GM23338 (cell line): ENCODE results near the gene GCHFR. TPM values are rescaled to one million over a fixed set of nuclear protein-coding genes. Genes with fewer than 3 reads are reported as not detected.

Experiments
- ATAC-seq: fragments of 200-7000 bp; cut with Tn5 transposase; 3 replicates; pipeline ENCODE4 v1.9.1; 2020
- DNase-seq: peaks from one replicate; pipeline ENCODE4 v3.0.0-alpha.2; 2015; ENCODE audit warnings: low spot score
- H2AFZ ChIP-seq: fragments of 200-600 bp; sonication (generic); 2 replicates; pipeline ENCODE4 v1.8.0; 2016; ENCODE audit warnings: antibody characterized with exemption, mild to moderate bottlenecking, moderate library complexity
- H3F3A ChIP-seq: fragments of 200-600 bp; sonication (generic); replicated peaks from 2 replicates; pipeline ENCODE4 v1.8.0; 2017; ENCODE audit warnings: antibody characterized with exemption, mixed run types, low read depth
- H3K27ac ChIP-seq: fragments of 200-600 bp; sonication (generic); 2 replicates; pipeline ENCODE4 v1.6.1; 2016; ENCODE audit warnings: low read depth
- H3K27me3 ChIP-seq: fragments of 200-600 bp; sonication (generic); 2 replicates; pipeline ENCODE4 v1.8.0; 2016; ENCODE audit warnings: mild to moderate bottlenecking, mixed run types, moderate library complexity; ENCODE audit not compliant: insufficient read depth
- H3K36me3 ChIP-seq: fragments of 200-600 bp; sonication (generic); 2 replicates; pipeline ENCODE4 v1.8.0; 2016; ENCODE audit warnings: mild to moderate bottlenecking; ENCODE audit not compliant: insufficient read depth
- H3K4me1 ChIP-seq: fragments of 200-600 bp; sonication (generic); 2 replicates; pipeline ENCODE4 v1.8.0; 2016; ENCODE audit warnings: mild to moderate bottlenecking, moderate library complexity; ENCODE audit not compliant: insufficient read depth
- H3K4me2 ChIP-seq: fragments of 200-600 bp; sonication (generic); 2 replicates; pipeline ENCODE4 v1.7.1; 2017; ENCODE audit warnings: mixed run types
- H3K4me3 ChIP-seq: fragments of 200-600 bp; sonication (generic); 2 replicates; pipeline ENCODE4 v1.6.1; 2016; ENCODE audit warnings: mixed run types
- H3K79me2 ChIP-seq: fragments of 200-600 bp; sonication (generic); replicated peaks from 2 replicates; pipeline ENCODE4 v1.8.0; 2017; ENCODE audit warnings: mild to moderate bottlenecking; ENCODE audit not compliant: insufficient read depth
- H3K9me2 ChIP-seq: fragments of 200-600 bp; sonication (generic); 2 replicates; pipeline ENCODE4 v1.8.0; 2017; ENCODE audit not compliant: insufficient read depth
- H4K20me1 ChIP-seq: fragments of 200-600 bp; sonication (generic); replicated peaks from 2 replicates; pipeline ENCODE4 v1.8.0; 2017; ENCODE audit warnings: mild to moderate bottlenecking; ENCODE audit not compliant: insufficient read depth
- H3K27ac Mint-ChIP-seq: 2 replicates; pipeline ENCODE4 v1.8.0; 2020; ENCODE audit warnings: inconsistent platforms, mild to moderate bottlenecking, moderate library complexity, mixed read lengths
- H3K27me3 Mint-ChIP-seq: 3 replicates; pipeline ENCODE4 v1.8.0; 2022; ENCODE audit warnings: low read depth, mild to moderate bottlenecking, moderate library complexity, mixed read lengths, inconsistent platforms; ENCODE audit not compliant: insufficient read depth, poor library complexity
- H3K36me3 Mint-ChIP-seq: 3 replicates; pipeline ENCODE4 v1.8.0; 2021; ENCODE audit warnings: low read depth, mild to moderate bottlenecking, inconsistent platforms, moderate library complexity, mixed read lengths
- H3K4me1 Mint-ChIP-seq: 3 replicates; pipeline ENCODE4 v1.8.0; 2020; ENCODE audit warnings: mild to moderate bottlenecking, inconsistent platforms, mixed read lengths
- H3K4me3 Mint-ChIP-seq: 3 replicates; pipeline ENCODE4 v1.8.0; 2021; ENCODE audit warnings: moderate library complexity, mild to moderate bottlenecking, inconsistent platforms, mixed read lengths
- H3K9me3 Mint-ChIP-seq: 3 replicates; pipeline ENCODE4 v1.8.0; 2020; ENCODE audit warnings: moderate library complexity, mild to moderate bottlenecking, inconsistent platforms, mixed read lengths
- CREB1 ChIP-seq: fragments of 250-450 bp; sonication (Bioruptor Pico); IDR thresholded peaks from 2 replicates; pipeline ENCODE4 v1.5.0; 2020; ENCODE audit warnings: low read depth, mild to moderate bottlenecking, moderate library complexity
- ETS1 ChIP-seq: IDR thresholded peaks from 2 replicates; pipeline ENCODE4 v1.6.1; 2016; ENCODE audit warnings: antibody characterized with exemption
- EZH2 ChIP-seq: fragments of 200-600 bp; sonication (generic); IDR thresholded peaks from one replicate; pipeline ENCODE4 v1.8.0; 2017; ENCODE audit warnings: antibody characterized with exemption, mild to moderate bottlenecking, low read depth; ENCODE audit not compliant: unreplicated experiment
- EZH2phosphoT487 ChIP-seq: fragments of 200-600 bp; sonication (generic); IDR thresholded peaks from one replicate; pipeline ENCODE4 v1.8.1; 2018; ENCODE audit warnings: antibody characterized with exemption; ENCODE audit not compliant: unreplicated experiment
- JUNB ChIP-seq: IDR thresholded peaks from one replicate; pipeline ENCODE4 v1.6.1; 2016; ENCODE audit warnings: antibody characterized with exemption; ENCODE audit not compliant: unreplicated experiment
- NANOG ChIP-seq: IDR thresholded peaks from 2 replicates; pipeline ENCODE4 v1.6.1; 2016; ENCODE audit warnings: antibody characterized with exemption, borderline replicate concordance
- POLR2AphosphoS5 ChIP-seq: IDR thresholded peaks from 2 replicates; pipeline ENCODE4 v1.6.1; 2016; ENCODE audit warnings: antibody characterized with exemption, low read depth
- STAT1 ChIP-seq: IDR thresholded peaks from one replicate; pipeline ENCODE4 v1.6.1; 2016; ENCODE audit warnings: antibody characterized with exemption; ENCODE audit not compliant: unreplicated experiment
- ZNF114 ChIP-seq: fragments of 250-450 bp; sonication (Bioruptor Pico); IDR thresholded peaks from 2 replicates; pipeline ENCODE4 v1.5.0; 2020; ENCODE audit warnings: mild to moderate bottlenecking, moderate library complexity
- ZNF331 ChIP-seq: fragments of 250-450 bp; sonication (Bioruptor Pico); IDR thresholded peaks from 2 replicates; pipeline ENCODE4 v1.5.0; 2020; ENCODE audit warnings: low read depth, mild to moderate bottlenecking, moderate library complexity
- polyA plus RNA-seq: library from polyadenylated mRNA; unstranded; fragments of >200 nt; fragmentation: Nextera tagmentation; extraction: Ambion mirVana; gene quantifications from 2 replicates; pipeline ENCODE4 v1.2.1, GENCODE V29; 2016
- total RNA-seq: library from RNA; depleted of rRNA; stranded (reverse); fragments of >200 nt; shearing (Covaris generic); gene quantifications from 2 replicates; pipeline ENCODE4 v1.2.3, GENCODE V29; 2014
- TF ChIP-seq, protein P1 (sequence below): fragments of 250-450 bp; sonication (Bioruptor Pico); IDR thresholded peaks from 2 replicates; pipeline ENCODE4 v1.5.0; 2020; ENCODE audit warnings: mild to moderate bottlenecking, moderate library complexity
- TF ChIP-seq, protein P2 (sequence below): IDR thresholded peaks from one replicate; pipeline ENCODE4 v1.6.1; 2018; ENCODE audit warnings: antibody characterized with exemption; ENCODE audit not compliant: unreplicated experiment
- TF ChIP-seq, protein P3 (sequence below), 2 experiments: fragments of 200-600 bp in 1 of 2; sonication (generic) in 1 of 2; conservative IDR thresholded peaks; 2 replicates each; pipeline versions ENCODE4 v1.5.1 to v1.6.1; 2016 to 2017; ENCODE audit warnings: antibody characterized with exemption in 2 of 2, low read depth in 2 of 2, mild to moderate bottlenecking in 2 of 2, moderate library complexity in 1 of 2

The GCHFR gene
- total and polyA plus RNA-seq, 2 experiments from 2014 or later = 38.9 to 44.2 TPM

DNA sequence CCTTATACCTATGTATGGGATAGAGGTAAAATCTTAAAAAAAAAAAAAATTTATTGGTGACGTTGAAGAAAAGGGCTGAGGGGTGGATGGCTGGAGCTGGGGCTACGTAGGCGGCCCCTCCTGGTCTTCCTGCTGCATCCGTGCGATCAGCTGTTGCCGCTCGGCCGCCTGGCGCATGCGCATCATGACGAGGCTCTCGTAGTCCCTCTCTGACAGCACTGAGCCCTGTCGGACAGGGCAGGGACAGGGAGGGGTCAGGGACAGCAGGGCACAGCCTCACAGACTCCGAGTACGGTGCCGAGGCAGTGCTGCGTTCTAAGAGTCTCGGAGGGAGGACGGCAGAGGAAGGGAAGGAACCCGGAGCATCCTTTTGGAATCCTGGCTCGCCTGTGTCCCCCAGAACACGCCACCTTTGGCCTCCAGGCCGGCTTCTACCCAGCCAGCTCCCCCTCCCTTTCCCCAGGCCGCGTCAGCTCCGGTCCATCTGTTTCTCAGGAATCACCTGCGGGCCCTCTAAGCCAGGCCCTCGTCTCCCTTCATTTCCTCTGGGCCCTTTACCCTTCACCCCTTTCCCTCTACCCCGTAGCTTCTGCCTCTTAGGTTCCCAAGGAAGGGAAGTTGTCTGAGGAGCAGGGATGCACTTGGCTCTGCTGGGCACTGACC lies 4.1 kb downstream of the GCHFR start:
- Histone ChIP-seq H3K4me3 (no peak overlapping the region), H2AFZ (no peak overlapping the region), H3K27ac (no peak overlapping the region), H3F3A (peaks cover 15% of the 10 kb centered on the region), H3K4me2 (no peak overlapping the region), H3K27me3 (0 out of 2 replicates have a peak, but pooled peaks cover 4% of the 10 kb centered on the region), H3K9me2 (no peaks in the 10 kb centered on the region), H3K4me1 (peaks cover 17% of the 10 kb centered on the region), H3K36me3 (no peaks in the 10 kb centered on the region), H4K20me1 (no peaks in the 10 kb centered on the region), H3K79me2 (no peaks in the 10 kb centered on the region)
- Mint-ChIP-seq H3K4me3 (no peak overlapping the region), H3K27me3 (peaks cover 25% of the 10 kb centered on the region), H3K27ac (no peak overlapping the region), H3K9me3 (no peaks in the 10 kb centered on the region), H3K36me3 (no peaks in the 10 kb centered on the region), H3K4me1 (peaks cover 39% of the 10 kb centered on the region)
- no peak for ATAC-seq
- no peak for DNase-seq
- no peak for TF ChIP-seq ETS1
- TF ChIP-seq, protein P1, sequence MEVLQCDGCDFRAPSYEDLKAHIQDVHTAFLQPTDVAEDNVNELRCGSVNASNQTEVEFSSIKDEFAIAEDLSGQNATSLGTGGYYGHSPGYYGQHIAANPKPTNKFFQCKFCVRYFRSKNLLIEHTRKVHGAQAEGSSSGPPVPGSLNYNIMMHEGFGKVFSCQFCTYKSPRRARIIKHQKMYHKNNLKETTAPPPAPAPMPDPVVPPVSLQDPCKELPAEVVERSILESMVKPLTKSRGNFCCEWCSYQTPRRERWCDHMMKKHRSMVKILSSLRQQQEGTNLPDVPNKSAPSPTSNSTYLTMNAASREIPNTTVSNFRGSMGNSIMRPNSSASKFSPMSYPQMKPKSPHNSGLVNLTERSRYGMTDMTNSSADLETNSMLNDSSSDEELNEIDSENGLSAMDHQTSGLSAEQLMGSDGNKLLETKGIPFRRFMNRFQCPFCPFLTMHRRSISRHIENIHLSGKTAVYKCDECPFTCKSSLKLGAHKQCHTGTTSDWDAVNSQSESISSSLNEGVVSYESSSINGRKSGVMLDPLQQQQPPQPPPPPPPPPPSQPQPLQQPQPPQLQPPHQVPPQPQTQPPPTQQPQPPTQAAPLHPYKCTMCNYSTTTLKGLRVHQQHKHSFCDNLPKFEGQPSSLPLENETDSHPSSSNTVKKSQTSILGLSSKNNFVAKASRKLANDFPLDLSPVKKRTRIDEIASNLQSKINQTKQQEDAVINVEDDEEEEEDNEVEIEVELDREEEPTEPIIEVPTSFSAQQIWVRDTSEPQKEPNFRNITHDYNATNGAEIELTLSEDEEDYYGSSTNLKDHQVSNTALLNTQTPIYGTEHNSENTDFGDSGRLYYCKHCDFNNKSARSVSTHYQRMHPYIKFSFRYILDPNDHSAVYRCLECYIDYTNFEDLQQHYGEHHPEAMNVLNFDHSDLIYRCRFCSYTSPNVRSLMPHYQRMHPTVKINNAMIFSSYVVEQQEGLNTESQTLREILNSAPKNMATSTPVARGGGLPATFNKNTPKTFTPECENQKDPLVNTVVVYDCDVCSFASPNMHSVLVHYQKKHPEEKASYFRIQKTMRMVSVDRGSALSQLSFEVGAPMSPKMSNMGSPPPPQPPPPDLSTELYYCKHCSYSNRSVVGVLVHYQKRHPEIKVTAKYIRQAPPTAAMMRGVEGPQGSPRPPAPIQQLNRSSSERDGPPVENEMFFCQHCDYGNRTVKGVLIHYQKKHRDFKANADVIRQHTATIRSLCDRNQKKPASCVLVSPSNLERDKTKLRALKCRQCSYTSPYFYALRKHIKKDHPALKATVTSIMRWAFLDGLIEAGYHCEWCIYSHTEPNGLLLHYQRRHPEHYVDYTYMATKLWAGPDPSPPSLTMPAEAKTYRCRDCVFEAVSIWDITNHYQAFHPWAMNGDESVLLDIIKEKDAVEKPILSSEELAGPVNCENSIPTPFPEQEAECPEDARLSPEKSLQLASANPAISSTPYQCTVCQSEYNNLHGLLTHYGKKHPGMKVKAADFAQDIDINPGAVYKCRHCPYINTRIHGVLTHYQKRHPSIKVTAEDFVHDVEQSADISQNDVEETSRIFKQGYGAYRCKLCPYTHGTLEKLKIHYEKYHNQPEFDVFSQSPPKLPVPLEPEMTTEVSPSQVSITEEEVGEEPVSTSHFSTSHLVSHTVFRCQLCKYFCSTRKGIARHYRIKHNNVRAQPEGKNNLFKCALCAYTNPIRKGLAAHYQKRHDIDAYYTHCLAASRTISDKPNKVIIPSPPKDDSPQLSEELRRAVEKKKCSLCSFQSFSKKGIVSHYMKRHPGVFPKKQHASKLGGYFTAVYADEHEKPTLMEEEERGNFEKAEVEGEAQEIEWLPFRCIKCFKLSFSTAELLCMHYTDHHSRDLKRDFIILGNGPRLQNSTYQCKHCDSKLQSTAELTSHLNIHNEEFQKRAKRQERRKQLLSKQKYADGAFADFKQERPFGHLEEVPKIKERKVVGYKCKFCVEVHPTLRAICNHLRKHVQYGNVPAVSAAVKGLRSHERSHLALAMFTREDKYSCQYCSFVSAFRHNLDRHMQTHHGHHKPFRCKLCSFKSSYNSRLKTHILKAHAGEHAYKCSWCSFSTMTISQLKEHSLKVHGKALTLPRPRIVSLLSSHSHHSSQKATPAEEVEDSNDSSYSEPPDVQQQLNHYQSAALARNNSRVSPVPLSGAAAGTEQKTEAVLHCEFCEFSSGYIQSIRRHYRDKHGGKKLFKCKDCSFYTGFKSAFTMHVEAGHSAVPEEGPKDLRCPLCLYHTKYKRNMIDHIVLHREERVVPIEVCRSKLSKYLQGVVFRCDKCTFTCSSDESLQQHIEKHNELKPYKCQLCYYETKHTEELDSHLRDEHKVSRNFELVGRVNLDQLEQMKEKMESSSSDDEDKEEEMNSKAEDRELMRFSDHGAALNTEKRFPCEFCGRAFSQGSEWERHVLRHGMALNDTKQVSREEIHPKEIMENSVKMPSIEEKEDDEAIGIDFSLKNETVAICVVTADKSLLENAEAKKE (CRISPR knock-in tag) = no peak
- no peak for TF ChIP-seq POLR2AphosphoS5
- TF ChIP-seq ZNF114 (CRISPR knock-in tag) = no peak
- no peak for TF ChIP-seq STAT1
- TF ChIP-seq CREB1 = no peak
- no peak for TF ChIP-seq JUNB
- TF ChIP-seq EZH2phosphoT487 = no peak
- TF ChIP-seq NANOG = no peak
- TF ChIP-seq, protein P2, sequence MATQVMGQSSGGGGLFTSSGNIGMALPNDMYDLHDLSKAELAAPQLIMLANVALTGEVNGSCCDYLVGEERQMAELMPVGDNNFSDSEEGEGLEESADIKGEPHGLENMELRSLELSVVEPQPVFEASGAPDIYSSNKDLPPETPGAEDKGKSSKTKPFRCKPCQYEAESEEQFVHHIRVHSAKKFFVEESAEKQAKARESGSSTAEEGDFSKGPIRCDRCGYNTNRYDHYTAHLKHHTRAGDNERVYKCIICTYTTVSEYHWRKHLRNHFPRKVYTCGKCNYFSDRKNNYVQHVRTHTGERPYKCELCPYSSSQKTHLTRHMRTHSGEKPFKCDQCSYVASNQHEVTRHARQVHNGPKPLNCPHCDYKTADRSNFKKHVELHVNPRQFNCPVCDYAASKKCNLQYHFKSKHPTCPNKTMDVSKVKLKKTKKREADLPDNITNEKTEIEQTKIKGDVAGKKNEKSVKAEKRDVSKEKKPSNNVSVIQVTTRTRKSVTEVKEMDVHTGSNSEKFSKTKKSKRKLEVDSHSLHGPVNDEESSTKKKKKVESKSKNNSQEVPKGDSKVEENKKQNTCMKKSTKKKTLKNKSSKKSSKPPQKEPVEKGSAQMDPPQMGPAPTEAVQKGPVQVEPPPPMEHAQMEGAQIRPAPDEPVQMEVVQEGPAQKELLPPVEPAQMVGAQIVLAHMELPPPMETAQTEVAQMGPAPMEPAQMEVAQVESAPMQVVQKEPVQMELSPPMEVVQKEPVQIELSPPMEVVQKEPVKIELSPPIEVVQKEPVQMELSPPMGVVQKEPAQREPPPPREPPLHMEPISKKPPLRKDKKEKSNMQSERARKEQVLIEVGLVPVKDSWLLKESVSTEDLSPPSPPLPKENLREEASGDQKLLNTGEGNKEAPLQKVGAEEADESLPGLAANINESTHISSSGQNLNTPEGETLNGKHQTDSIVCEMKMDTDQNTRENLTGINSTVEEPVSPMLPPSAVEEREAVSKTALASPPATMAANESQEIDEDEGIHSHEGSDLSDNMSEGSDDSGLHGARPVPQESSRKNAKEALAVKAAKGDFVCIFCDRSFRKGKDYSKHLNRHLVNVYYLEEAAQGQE = no peak
- TF ChIP-seq, protein P3, sequence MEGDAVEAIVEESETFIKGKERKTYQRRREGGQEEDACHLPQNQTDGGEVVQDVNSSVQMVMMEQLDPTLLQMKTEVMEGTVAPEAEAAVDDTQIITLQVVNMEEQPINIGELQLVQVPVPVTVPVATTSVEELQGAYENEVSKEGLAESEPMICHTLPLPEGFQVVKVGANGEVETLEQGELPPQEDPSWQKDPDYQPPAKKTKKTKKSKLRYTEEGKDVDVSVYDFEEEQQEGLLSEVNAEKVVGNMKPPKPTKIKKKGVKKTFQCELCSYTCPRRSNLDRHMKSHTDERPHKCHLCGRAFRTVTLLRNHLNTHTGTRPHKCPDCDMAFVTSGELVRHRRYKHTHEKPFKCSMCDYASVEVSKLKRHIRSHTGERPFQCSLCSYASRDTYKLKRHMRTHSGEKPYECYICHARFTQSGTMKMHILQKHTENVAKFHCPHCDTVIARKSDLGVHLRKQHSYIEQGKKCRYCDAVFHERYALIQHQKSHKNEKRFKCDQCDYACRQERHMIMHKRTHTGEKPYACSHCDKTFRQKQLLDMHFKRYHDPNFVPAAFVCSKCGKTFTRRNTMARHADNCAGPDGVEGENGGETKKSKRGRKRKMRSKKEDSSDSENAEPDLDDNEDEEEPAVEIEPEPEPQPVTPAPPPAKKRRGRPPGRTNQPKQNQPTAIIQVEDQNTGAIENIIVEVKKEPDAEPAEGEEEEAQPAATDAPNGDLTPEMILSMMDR (conservative IDR thresholded peaks at IDR 0.05; ENCODE audit: low read depth in 2 of 2) = no peak
- TF ChIP-seq EZH2 = no peak
- TF ChIP-seq ZNF331 = no peak
